ENCODE measurements around the gene ZNF546.
A peak's percentile ranks its signal among the peaks of the same experiment; 100 is the strongest.
"Not testable (repeated sequence)": the region's sequence is repeated elsewhere in the genome, so short reads cannot be mapped to it uniquely, and the experiment has no call there.

The ZNF546 gene

DNA sequence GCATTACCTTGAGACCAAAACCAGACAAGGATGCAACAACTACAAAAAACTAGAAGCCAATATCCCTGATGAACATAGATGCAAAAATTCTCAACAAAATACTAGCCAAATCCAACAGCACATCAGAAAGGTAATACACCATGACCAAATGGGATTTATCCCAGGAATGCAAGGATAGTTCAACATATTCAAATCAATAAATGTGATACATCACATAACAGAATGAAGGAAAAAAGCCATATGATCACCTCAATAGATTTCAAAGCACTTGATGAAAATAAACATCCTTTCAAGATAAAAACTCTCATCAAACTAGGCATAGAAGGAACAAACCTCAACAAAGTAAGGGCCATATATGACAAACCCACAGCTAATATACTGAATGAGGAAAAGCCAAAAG is 10.2 kb upstream of the ZNF546 start:
- DNase-seq (ENCODE audit: low spot score): peak; percentile 11

DNA sequence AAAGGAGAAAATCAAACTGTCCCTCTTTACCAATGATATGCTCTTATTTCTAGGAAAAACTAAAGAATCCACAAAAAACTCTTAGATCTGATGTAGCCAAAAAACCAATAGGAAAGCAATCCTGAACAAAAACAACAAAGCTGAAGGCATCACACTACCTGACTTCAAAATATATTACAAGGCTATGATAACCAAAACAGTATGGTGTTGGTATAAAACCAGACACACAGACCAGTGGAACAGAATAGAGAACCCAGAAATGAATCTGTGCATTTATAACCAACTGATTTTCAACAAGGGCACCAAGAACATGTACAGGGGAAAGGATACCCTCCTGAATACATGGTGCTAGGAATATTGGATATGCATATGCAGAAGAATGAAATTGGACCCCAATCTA is 9.7 kb upstream of the ZNF546 start:
- DNase-seq (ENCODE audit: low spot score): no peak

DNA sequence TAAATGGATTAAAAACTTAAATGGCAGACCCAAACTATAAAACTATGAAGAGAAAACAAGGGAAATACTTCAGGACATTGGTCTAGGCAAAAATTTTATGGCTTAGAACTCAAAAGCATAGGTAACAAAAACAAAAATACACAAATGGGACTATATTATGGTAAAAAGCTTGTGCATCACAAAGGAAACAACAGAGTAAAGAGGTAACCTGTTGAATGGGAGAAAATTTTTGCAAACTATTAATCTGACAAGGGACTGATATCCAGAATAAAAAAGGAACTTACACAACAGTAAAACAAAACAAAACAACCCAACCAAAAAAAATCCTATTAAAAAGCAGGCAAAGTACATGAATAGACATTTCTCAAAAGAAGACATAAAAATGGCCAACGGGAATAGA is 9.3 kb upstream of the ZNF546 start:
- DNase-seq (ENCODE audit: low spot score): no peak

DNA sequence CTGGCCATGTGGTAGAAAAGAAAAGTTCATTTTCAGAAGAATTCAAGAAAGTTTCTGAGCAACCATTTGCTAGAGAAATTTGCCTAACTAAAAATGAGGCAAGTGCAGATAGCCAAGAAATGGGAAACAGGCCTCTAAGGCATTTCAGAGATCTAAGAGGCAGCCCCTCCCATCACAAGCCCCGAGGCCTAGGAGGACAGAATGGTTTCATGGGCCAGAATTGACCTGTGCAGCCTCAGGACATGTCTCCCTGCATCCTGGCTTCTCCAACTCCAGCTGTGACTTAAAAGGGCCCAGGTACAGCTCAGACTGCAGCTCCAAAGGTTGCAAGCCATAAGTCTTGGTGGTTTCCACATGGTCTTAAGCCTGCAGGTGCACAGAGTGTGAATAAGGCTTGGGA is 3.3 kb upstream of the ZNF546 start:
- DNase-seq (ENCODE audit: low spot score): no peak

DNA sequence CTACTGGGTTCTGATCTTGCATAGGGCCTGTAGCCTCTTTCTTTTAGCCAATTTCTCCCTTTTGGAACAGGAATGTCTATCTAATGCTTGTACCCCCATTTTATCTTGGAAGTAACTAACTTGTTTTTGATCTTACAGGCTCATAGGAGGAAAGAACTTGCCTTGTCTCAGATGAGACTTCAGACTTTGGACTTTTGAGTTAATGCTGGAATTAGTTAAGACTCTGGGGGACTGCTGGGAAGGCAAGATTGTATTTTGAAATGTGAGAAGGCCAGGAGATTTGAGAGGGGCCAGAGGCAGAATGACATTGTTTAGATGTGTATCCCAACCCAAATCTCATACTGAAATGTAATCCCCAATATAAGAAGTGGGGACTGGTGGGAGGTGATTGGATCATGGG is 2.5 kb upstream of the ZNF546 start:
- DNase-seq (ENCODE audit: low spot score): no peak

DNA sequence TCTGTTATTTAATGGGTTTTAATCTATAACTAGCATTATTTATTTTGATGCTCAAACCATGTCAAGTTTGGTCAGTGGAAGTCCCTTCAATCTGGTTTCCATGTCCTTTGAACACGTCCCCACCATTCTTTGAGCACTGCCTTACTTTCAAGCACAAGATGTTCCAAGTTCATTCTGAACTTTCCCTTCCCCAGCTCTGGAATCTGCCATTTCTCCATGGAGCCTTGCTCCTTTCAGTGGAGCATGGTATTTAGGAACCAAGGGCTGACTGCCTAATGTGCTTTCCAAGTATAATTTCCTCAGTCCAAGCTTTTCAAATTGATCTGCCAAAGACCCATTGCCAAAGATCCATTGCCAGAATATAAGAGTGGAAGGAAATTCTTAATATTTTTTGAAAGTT is 1.1 kb upstream of the ZNF546 start:
- DNase-seq (ENCODE audit: low spot score): no peak

DNA sequence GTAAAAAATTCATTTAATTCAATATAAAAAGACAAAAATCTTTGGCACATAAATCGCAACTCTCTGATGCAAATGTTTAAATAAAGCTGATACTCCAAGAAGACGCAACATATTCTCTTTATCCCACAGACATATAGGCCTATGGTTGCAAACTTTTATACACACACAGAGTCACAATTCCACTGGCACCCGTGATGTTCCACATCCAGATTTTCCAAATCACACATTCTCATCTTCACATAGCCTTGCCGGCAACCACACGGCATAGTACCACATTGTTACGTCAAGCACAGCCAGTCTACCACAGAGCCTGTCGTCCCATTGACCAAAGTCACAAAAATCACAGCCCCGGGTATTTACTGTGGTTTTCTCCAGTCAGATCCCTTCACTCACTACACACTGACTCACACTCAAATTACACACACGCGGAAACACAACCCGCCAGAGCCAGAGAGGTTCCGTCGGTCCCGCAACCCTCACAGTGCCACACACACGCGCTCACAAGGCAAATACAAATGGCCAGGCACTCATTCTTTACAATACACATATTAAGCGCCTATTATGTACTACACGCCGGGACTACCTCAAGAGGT is 546 bp upstream of the ZNF546 start:
- DNase-seq (ENCODE audit: low spot score): peak; percentile 46

DNA sequence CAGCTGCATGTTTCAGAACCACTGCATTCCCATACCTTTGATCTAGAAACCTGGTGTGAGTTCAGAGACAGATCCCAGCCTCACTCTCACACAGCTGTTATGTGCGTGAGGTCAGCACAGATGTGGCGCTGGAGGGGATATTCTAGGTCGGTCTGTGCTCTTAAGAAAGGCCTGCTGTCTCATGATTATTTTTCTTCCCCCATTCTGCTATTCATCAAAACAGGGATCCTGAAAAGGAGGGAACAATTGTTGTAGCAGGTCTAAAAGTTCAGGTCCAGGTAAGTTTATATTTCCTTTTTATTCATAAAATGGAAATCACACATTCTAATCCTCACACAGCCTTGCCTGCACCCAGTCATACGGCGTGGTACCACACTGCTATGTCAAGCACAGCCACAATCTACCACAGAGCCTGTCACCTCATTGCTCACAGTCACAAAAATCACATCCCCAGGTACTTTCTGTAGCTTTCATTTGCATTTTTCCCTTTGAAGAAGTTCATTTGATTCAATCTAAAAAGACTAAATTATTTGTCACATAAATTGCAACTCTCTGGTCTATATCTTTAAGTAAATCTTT is 867 bp downstream of the ZNF546 start:
- no peak for DNase-seq (ENCODE audit: low spot score)

DNA sequence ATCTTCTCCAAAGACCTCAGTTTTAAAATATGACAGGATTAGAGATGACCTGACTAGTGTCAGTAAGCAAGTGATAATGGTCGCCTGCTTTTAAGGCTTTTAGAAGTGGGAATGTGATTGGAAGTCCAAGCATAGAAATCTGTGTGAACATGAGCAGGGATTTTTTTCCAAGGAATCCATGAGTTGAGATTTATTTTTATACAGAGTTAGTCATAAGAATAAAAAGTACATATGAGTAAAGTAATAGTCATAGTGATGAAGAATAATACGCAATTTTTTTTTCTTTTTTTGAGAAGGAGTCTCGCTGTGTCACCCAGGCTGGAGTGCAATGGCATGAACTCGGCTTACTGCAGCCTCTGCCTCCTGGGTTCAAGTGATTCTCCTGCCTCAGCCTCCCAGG is 1.6 kb downstream of the ZNF546 start:
- no peak for DNase-seq (ENCODE audit: low spot score)

DNA sequence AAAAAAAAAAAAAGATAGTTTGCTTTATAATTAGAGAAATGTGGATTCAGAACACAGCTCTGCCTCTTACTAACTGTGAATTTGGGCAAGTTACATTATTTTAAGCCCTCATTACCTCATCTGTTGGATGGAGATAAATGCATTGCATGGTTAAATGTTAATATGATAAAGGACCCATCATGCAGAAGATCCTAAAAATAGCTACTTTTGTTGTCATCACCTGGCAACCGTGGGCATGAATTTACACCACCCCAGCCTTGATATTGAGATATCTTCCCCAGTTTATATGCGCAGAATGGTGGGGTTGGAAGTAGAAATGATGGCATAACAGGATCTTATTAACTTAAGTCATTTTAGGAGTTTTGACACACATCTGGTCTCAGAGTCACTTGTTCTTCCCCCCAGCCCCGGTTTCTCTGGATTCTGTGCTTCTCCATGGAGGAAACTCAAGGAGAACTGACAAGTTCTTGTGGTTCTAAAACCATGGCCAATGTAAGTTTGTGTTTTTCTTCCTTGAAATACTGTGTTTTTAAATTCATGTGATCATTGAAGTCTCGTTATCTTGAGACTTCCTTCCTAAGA is 8.9 kb downstream of the ZNF546 start:
- DNase-seq (ENCODE audit: low spot score): no peak

DNA sequence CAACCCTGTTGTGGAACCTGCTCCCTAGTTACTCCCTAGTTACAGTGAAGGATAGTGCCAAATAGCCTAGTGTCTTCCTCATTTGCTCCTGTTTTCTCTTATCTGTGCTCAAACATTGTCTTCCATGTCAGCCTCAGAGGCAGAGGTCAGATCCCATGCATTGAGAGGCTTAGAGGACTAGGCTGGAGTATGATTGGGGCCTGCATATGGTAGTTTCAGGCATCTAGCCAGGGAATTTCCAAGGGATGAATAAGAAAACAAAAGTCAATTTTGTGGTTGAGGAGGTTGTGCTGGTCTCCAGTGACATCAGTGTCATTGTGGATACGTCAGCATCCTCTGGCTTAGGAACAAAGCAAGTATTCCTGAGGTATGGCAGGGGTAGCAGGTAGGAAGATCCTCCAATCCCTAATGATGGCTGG is 9.4 kb downstream of the ZNF546 start:
- DNase-seq (ENCODE audit: low spot score): no peak

DNA sequence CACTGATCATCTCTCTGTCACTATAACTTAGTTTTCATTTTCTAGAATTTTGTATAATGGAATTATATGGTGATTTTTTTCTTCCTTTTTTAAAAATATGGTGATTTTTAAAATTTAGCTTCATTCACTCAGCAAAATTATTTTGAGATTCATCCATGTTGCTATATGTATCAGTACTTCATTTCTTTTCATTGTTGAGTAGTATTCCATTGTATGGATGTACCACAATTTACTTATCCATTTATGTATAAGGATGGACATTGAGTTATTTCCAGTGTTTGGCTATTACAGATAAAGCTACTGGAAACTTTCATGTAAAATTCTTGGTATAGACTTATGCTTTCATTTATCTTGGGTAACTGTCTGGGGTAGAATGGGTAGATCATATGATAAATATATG is 12.8 kb downstream of the ZNF546 start:
- DNase-seq (ENCODE audit: low spot score): no peak

DNA sequence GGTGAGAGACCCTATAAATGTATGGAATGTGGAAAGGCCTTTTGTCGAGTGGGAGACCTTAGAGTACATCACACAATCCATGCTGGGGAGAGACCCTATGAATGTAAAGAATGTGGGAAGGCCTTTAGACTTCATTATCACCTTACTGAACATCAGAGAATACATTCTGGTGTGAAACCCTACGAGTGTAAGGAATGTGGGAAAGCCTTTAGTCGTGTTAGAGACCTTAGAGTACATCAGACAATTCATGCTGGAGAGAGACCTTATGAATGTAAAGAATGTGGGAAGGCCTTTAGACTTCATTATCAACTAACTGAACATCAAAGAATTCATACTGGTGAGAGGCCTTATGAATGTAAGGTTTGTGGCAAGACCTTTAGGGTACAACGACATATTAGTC is 17.1 kb downstream of the ZNF546 start:
- DNase-seq (ENCODE audit: low spot score): no peak

DNA sequence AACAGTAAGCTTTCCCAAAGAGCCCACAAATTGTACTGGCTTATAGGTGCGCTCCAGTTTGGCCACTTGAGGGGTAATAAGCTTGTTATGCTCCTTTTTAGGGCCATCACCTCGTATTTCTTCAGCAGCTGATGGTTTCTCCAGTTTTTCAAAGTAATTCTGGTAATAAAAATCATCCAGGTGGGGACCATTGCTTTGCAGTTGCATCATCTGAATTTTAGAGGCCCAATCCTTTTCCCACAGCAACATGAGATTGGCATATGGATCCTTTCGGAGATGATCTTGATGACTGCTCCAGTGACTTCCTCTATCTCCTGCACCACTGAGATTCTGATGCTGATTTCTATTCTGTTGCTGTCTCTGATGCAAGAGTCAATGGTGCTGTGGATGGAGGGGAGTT is 27.1 kb downstream of the ZNF546 start:
- no peak for DNase-seq (ENCODE audit: low spot score)

DNA sequence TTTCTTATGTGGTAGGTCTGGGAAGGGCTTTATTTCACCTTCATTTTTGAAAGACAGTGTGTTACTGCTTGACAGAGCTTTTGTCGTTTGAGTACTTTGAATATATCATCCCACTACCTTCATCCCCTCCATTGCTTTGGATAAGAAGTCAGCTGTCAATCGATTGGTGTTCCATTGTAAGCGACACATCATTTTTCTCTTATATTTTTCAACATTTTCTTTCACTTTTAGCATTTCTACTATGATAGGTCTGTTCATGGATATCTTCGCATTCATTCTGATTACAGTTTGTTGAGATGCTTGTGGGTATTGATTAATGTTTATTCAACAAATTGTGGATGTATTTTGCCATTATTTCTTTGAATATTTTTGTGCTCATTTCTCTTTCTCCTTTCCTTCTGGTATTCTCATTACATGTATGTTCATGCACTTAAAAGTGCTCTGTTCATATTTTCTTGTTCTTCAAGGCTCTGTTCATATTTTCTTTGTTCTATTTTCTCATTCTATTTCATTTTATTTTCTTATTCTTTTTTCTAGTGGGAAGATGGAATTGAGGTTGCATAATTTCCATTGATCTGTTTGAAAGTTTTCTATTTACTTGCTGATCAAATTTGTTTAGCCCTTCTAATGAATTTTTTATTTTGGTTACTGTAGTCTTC is 29.2 kb downstream of the ZNF546 start:
- DNase-seq (ENCODE audit: low spot score): no peak

DNA sequence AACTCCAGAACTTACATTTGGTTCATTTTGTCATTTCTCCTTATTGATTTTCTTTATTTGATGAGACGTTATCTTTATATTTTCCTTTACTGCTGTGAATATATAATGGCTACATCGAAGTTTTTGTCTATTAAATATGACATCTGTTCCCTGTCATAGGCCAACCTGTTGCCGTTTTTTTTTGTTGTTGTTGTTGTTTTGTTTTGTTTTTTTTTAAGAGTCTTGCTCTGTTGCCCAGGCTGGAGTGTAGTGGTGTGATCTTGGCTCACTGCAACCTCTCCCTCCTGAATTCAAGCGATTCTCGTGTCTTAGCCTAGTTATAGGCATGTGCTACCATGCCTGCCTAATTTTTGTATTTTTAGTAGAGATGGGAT is 29.7 kb downstream of the ZNF546 start:
- no peak for DNase-seq (ENCODE audit: low spot score)

DNA sequence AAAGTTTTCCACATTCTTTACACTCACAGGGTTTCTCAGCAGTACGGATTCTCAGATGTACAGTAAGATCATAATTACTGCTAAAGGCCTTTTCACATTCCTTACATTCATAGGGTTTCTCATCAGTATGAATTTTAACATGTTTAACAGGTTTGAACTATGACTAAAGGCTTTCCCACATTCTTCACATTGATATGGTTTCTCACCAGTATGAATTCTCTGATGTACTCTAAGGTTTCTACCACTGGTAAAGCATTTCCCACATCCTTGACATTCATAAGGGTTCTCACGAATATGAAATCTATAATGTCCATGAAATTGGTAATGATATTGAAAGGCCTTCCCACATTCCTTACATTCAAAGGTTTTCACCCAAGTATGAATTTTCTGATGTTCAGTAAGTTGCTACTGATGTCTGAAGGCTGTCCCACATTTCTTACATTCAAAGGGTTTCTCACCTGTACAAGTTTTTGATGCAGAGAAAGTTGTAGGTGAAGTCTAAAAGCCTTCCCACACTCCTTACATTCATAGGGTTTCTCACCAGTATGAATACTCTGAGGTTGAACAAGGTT is 37.2 kb downstream of the ZNF546 start:
- DNase-seq (ENCODE audit: low spot score): no peak

DNA sequence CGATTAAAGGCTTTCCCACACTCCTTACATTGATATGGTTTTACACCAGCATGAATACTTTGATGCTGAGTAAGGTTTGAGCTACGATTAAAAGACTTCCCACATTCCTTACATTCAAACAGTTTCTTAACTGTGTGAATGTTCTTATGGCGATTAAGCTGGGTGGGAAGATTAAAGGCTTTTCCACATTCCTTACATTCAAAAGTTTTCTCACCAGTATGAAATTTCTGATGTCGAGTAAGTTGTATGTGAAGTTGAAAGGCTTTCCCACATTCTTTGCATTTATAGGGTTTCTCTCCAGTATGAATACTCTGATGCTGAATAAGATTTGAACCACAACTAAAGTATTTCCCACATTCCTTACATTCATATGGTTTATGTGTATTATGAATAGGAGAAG is 39.1 kb downstream of the ZNF546 start:
- DNase-seq (ENCODE audit: low spot score): no peak

DNA sequence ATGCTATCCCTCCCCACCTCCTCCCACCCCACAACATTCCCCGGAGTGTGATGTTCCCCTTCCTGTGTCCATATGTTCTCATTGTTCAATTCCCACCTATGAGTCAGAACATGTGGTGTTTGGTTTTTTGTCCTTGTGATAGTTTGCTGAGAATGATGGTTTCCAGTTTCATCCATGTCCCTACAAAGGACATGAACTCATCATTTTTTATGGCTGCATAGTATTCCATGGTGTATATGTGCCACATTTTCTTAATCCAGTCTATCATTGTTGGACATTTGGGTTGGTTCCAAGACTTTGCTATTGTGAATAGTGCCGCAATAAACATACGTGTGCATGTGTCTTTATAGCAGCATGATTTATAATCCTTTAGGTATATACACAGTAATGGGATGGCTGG is 41.2 kb downstream of the ZNF546 start:
- not testable (repeated sequence) for DNase-seq (ENCODE audit: low spot score)

DNA sequence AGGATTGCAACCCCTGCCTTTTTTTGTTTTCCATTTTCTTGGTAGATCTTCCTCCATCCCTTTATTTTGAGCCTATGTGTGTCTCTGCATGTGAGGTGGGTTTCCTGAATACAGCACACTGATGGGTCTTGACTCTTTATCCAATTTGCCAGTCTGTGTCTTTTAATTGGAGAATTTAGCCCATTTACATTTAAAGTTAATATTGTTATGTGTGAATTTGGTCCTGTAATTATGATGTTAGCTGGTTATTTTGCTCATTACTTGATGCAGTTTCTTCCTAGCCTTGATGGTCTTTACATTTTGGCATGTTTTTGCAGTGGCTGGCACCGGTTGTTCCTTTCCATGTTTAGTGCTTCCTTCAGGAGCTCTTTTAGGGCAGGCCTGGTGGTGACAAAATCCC is 44.9 kb downstream of the ZNF546 start:
- DNase-seq (ENCODE audit: low spot score): not testable (repeated sequence)

DNA sequence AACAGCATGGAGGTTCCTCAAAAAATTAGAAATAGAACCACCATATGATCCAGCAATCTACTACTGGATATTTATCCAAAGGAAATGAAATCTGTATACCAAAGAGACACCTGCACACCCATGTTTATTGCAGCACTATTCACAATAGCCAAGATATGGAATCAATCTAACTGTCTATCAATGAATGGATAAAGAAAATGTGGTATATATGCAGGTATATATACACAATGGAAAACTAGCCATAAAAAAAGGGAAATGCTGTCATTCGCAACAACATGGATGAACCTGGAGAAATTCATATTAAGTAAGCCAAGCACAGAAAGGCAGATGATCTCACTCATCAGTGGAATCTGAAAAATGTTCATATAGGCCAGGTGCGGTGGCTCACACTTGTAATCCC is 56.6 kb downstream of the ZNF546 start:
- DNase-seq (ENCODE audit: low spot score): no peak

DNA sequence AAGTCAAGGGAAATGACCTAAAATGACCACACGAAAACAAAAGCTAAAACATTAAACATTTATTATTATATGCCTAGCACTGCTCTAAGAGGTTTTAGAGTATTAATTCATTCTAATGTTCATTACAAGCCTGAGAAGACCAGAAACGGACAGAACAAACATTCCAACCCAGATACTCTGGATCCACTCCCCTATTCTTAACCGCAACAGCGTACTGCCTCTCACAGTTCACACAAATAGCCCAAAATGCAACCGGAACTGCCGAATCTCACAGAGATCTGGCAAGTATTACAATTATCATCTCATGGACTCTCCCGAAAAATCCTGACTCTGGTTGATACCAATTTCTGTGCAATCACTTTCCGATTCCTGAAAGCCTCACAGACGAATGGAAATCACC is 57.8 kb downstream of the ZNF546 start:
- DNase-seq (ENCODE audit: low spot score): no peak

DNA sequence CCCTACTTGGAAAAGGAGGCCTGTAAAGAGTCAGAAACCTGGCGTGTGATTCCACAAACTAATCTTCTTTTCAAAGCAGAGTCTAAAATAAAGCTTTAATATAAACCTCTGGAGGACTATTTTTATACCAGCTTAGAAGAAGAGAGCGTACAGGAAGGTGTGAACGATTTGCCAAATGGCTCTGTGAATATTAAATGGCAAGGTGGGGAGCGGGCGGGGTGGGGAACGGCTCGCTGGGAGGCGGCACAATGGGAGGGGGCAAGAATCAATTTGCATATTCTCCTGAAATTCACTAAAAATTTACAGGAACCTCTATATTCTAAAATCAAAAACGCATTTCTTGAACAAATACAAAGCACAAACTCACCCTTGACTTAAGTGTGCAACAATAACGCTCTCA is 58.2 kb downstream of the ZNF546 start:
- no peak for DNase-seq (ENCODE audit: low spot score)

Measured in cerebellar cortex (tissue), 1 donor.